Spinal cord (tissue), 10 donors: ENCODE data around the gene HPSE2. TPM values are rescaled to one million over a fixed set of nuclear protein-coding genes. Genes with fewer than 3 reads are reported as not detected.

Source experiments
- DNase-seq, 6 donors: peaks; one replicate each; pipeline versions ENCODE4 v3.0.0 to v3.0.0-alpha.2; 2013 to 2015; ENCODE audit warnings: low spot score in 6 of 6, low read depth in 4 of 6
- H3K27ac ChIP-seq: one replicate; pipeline ENCODE4 v1.5.1; 2013; ENCODE audit warnings: low read depth, low read length, control low read depth
- H3K27me3 ChIP-seq: one replicate; pipeline ENCODE4 v1.6.1; 2013; ENCODE audit warnings: low read length; ENCODE audit not compliant: control insufficient read depth, insufficient read depth
- H3K36me3 ChIP-seq: one replicate; pipeline ENCODE4 v1.6.1; 2013; ENCODE audit warnings: low read length; ENCODE audit not compliant: control insufficient read depth, insufficient read depth
- H3K4me1 ChIP-seq: one replicate; pipeline ENCODE4 v1.6.1; 2013; ENCODE audit warnings: low read length; ENCODE audit not compliant: control insufficient read depth, insufficient read depth
- H3K4me3 ChIP-seq: one replicate; pipeline ENCODE4 v1.5.1; 2013; ENCODE audit warnings: low read depth, low read length, control low read depth
- H3K9me3 ChIP-seq: one replicate; pipeline ENCODE4 v1.6.1; 2013; ENCODE audit warnings: low read length; ENCODE audit not compliant: control insufficient read depth, insufficient read depth
- WGBS: methylation state at CpG from one replicate; pipeline ENCODE4 v1.1.5; 2013; ENCODE audit warnings: missing lambda C conversion rate; ENCODE audit not compliant: insufficient coverage; 5-methylcytosine and 5-hydroxymethylcytosine counted together
- polyA plus RNA-seq, 2 donors: library from polyadenylated mRNA; unstranded; fragments of 120-200 nt; gene quantifications; one replicate each; pipeline ENCODE4 v1.2.1, GENCODE V29; 2013; ENCODE audit not compliant: insufficient read length in 2 of 2
- total RNA-seq, 2 donors: library from RNA; depleted of rRNA in 1 of 2; stranded (reverse); fragments of 120-200 nt in 1 of 2; fragments of >200 nt in 1 of 2; gene quantifications; one replicate each; pipeline versions ENCODE4 v1.2.3 to v1.2.4, GENCODE V29; 2013 to 2014
- donor health status: healthy.

Gene HPSE2
- total and polyA plus RNA-seq, 4 donors: 0.28 to 1.1 (median 0.93) TPM

DNA sequence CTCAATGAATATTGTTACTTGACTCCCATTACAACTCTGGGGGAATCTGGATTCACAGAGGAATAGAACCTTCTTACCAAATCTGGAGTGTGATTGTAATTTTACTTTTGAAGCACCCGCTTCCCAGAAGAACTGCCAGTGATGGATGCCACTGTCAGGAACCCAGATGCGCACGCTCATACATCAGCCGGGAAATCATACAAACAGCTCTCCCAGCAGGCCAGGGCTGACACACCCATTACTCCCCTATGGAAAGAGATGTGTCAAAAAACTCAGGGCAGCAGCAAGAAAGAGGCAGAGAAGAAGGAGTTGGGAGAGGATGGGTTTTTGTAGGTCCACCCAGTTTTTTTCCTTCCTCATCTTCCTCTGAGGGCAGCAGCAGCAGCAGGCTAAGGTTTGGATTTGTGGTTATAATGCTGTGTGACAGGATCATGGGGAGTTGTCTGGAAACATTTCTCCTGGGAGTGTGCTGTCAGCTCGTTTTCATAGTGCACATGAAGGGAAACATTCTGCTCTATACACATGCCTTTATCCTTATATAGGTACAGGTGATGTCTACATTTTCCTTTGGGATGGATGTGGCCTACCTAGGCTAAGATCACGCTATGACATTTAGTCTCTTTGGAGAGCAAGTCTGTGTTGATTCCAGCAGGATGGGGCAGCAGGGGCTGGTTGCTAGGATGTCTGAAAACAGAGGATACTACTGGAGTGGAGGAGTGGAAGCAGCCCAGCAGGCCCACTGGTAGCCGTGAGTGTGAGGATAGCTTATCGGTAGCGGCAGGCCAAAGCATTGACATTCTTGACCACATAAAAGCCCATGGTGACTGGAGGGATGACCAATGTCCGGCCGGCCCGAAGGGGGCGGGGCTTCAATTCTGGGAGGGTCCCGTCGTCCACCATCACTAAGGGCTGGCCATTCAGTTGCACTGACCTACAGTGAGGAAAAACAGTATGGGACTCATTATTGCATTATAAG is 776.6 kb downstream of the HPSE2 start:
- Histone ChIP-seq H3K27ac (no peak overlapping the region), H3K4me1 (peaks cover 7% of the 10 kb centered on the region), H3K27me3 (no peaks in the 10 kb centered on the region), H3K4me3 (no peak overlapping the region), H3K9me3 (no peaks in the 10 kb centered on the region), H3K36me3 (no peaks in the 10 kb centered on the region)
- 82% methylated on average over 7 of the region's 15 CpGs for WGBS
- no peak for DNase-seq

GRCh38 chr10:98457721-98458120 is 777.9 kb downstream of the HPSE2 start:
- Histone ChIP-seq H3K4me3 (no peak overlapping the region), H3K9me3 (no peaks in the 10 kb centered on the region), H3K4me1 (peaks cover 7% of the 10 kb centered on the region), H3K27ac (no peak overlapping the region), H3K27me3 (no peaks in the 10 kb centered on the region), H3K36me3 (no peaks in the 10 kb centered on the region)
- DNase-seq: no peak
- 70% methylated on average over 8 of the region's 8 CpGs for WGBS

DNA sequence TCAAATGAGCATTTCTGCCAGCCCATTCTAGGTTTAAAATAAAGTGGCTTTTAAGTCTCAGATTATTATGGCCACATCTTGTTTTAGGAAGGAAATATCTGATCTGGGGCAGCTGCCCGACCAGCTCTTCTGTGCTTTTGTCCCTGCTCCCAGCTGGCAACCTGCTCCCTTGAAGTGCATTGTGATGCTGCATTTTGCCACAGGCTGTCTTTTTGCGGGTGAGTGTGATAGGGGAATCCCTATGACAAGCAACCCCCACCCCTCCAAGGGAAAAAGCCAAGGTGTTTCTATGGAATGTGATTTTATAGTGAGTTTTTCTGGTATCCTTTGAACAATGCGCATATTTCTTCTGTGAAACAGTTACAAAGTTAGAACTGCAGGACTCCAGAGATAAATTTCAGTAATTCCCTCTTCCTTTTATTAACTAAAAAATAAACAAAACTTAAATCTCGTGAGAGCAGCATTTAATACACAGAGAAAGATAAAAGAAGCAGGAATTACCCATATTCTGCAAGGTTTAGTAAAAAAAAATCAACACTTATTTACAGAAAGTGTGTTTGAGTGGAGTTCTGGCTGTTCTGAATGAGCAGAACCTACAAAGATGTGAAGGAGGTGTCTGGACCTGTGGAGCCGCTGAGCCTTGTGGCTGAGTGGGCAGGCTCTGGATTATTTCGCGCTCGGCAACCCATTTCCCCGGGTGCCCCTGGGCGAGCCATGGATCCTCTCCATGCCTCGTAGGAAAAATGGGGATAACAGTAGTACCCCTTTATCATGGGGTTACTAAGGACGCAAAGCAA is 778.8 kb downstream of the HPSE2 start:
- WGBS: 89% methylated on average over 5 of the region's 12 CpGs
- DNase-seq: no peak
- no peaks in the 10 kb centered on the region for H3K36me3 ChIP-seq
- no peak overlapping the region for H3K4me3 ChIP-seq
- peaks cover 7% of the 10 kb centered on the region for H3K4me1 ChIP-seq
- no peaks in the 10 kb centered on the region for H3K27me3 ChIP-seq
- H3K9me3 ChIP-seq: no peaks in the 10 kb centered on the region
- no peak overlapping the region for H3K27ac ChIP-seq

GRCh38 chr10:98456043-98456570 is 779.5 kb downstream of the HPSE2 start:
- no peaks in the 10 kb centered on the region for H3K9me3 ChIP-seq
- peaks cover 5% of the 10 kb centered on the region for H3K4me1 ChIP-seq
- DNase-seq: no peak
- H3K27ac ChIP-seq: no peak overlapping the region
- no peaks in the 10 kb centered on the region for H3K27me3 ChIP-seq
- 70% methylated on average over 4 of the region's 4 CpGs for WGBS
- no peak overlapping the region for H3K4me3 ChIP-seq
- H3K36me3 ChIP-seq: no peaks in the 10 kb centered on the region

DNA sequence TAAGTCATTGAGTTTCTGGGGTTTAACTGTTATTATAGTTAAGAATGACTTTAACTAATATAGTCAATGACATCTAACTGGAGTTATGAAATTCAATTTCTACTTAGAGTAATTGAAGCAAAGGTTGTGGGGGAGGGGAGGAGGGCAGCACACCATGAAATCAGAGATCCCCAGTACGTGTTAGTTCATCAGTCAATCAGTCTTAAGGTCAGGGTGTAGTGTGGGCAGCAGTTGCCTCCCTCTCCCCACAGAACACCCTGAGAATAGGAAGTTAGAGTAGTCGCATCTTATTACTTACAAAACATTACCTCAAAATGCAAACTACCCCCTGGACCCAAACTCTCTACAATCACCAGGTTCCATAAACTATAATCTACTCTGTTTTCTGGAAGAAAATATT is 781.9 kb downstream of the HPSE2 start:
- H3K27ac ChIP-seq: no peak overlapping the region
- H3K4me3 ChIP-seq: no peak overlapping the region
- H3K27me3 ChIP-seq: no peaks in the 10 kb centered on the region
- WGBS: no CpG with 5 or more reads among the region's 2 CpGs
- H3K36me3 ChIP-seq: no peaks in the 10 kb centered on the region
- no peaks in the 10 kb centered on the region for H3K9me3 ChIP-seq
- DNase-seq: no peak
- H3K4me1 ChIP-seq: peaks cover 4% of the 10 kb centered on the region

DNA sequence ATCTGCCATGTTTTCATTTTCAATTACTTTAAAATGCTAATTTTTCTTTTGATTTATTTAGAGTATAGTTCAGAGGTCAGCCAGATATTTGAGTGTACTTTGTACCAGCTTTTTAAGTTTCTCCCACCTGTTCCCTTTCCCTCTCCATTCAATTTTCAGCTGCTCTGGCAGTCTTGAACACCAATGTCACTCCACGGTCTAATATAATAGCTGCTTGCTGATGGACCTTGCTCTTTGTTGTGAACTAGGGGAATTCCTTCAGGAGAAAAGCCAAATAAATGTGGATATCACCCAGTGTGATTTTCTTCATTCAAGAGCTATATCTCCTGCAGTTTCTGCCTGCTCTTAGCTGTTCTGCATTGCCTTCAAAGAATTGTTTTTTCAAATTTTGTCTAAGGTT is 785.0 kb downstream of the HPSE2 start:
- Histone ChIP-seq H3K4me1 (peaks cover 14% of the 10 kb centered on the region), H3K9me3 (no peaks in the 10 kb centered on the region), H3K27me3 (no peaks in the 10 kb centered on the region), H3K27ac (no peak overlapping the region), H3K4me3 (no peak overlapping the region), H3K36me3 (no peaks in the 10 kb centered on the region)
- DNase-seq: no peak
- WGBS: no CpG with 5 or more reads among the region's 1 CpG

DNA sequence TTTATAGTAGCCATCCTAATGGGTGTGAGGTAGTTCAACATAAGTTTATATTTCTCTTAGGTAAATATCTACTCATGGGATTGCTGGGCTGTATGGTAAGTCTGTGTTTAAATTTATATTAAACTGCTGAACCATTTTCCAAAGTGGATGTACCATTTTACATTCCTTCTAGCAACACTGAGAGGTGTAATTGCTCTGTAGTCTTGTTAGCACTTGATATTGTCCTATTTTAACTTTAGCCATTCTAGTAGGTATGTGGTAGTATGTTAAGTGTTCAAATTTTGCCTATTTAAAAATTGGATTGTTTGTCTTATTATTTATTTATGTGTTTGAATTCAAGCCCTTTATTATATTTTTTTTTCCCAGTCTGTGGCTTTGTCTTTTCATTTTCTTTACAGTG is 786.4 kb downstream of the HPSE2 start:
- H3K27me3 ChIP-seq: no peaks in the 10 kb centered on the region
- no peak for DNase-seq
- H3K4me3 ChIP-seq: no peak overlapping the region
- no peak overlapping the region for H3K27ac ChIP-seq
- H3K4me1 ChIP-seq: peaks cover 16% of the 10 kb centered on the region
- H3K9me3 ChIP-seq: no peaks in the 10 kb centered on the region
- H3K36me3 ChIP-seq: peaks cover 6% of the 10 kb centered on the region

GRCh38 chr10:98446661-98447221 is 788.9 kb downstream of the HPSE2 start, which contains the start of gene HPS1:
Gene HPS1 (minus strand): TSS chr10:98446935. CDS start chr10:98443240, 3,695 bp downstream.
- peaks cover 16% of the 10 kb centered on the region for H3K4me1 ChIP-seq
- no peaks in the 10 kb centered on the region for H3K9me3 ChIP-seq
- peaks cover 22% of the 10 kb centered on the region for H3K36me3 ChIP-seq
- peak within 1 kb of the TSS; percentile 71 for H3K27ac ChIP-seq
- no peaks in the 10 kb centered on the region for H3K27me3 ChIP-seq
- whole genome bisulfite sequencing: 2% methylated on average over 47 of the region's 47 CpGs
- DNase-seq: peak; percentile 13 to 87 (median 38)
- peak within 1 kb of the TSS; percentile 59 for H3K4me3 ChIP-seq

DNA sequence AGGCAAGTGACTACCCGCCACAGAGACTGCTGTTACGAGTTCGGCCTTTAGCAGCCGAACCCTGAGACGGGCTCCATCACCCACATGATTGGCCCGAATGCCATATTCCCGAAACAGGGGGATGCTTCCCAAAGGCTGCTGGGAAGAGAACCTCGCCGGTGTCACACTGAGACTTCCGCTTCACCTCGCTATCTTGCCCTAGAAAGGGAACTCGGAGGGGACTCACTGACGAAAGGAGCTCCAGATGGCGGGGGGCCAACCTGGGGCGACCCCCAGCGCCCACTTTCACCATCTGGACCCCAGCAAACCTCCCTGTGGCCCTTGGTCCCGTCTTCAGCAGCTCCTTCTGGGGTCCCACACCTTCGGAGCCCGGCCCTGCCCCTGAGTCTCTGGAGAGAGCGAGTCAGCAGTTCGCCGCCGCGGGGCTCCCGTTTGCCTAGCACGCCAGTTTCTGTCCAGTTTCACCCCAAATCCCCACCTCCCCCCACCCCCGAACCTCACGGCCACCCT is 789.4 kb downstream of the HPSE2 start:
- H3K36me3 ChIP-seq: peaks cover 22% of the 10 kb centered on the region
- peaks cover 16% of the 10 kb centered on the region for H3K4me1 ChIP-seq
- H3K27me3 ChIP-seq: no peaks in the 10 kb centered on the region
- peak in 4 of 6 donors; percentile 11 to 74 (median 36) for DNase-seq
- no peaks in the 10 kb centered on the region for H3K9me3 ChIP-seq
- peak overlapping the region; percentile 59 for H3K4me3 ChIP-seq
- WGBS: 6% methylated on average over 26 of the region's 28 CpGs
- H3K27ac ChIP-seq: peak overlapping the region; percentile 71
